HG03025 (cell line): ENCODE results near the gene KLF1.
"Not testable (repeated sequence)": the region's sequence is repeated elsewhere in the genome, so short reads cannot be mapped to it uniquely, and the experiment has no call there.

ENCODE experiments used
- ATAC-seq: cut with Tn5 transposase; IDR thresholded peaks from one replicate; pipeline ENCODE4 v1.9.1; 2021; ENCODE audit warnings: mild to moderate bottlenecking, moderate library complexity; ENCODE audit not compliant: unreplicated experiment, low FRiP score

KLF1 gene

GRCh38 chr19:12886969-12887747 is at the start of gene KLF1:
Gene KLF1, minus strand, starts transcription at chr19:12887201. Its CDS starts 61 bp downstream, at chr19:12887140.
- no peak for ATAC-seq

- no peak for ATAC-seq
These were observed 49.6 kb upstream of the KLF1 start for GRCh38 chr19:12936582-12936981.

GRCh38 chr19:12935071-12935470 is 48.1 kb upstream of the KLF1 start:
- no peak for ATAC-seq

GRCh38 chr19:12933287-12934072 is 46.5 kb upstream of the KLF1 start, which contains the start of gene FARSA:
Gene FARSA, minus strand, starts transcription at chr19:12933711. Its CDS starts 15 bp downstream, at chr19:12933696.
- no peak for ATAC-seq

- ATAC-seq = no peak
These were observed 45.6 kb upstream of the KLF1 start for GRCh38 chr19:12932392-12933286.

- no peak for ATAC-seq
These were observed 43.1 kb upstream of the KLF1 start for GRCh38 chr19:12930002-12930645.

GRCh38 chr19:12924621-12925310 is 37.8 kb upstream of the KLF1 start:
- ATAC-seq = no peak

GRCh38 chr19:12922959-12923358 is 36.0 kb upstream of the KLF1 start:
- ATAC-seq = no peak

- no peak for ATAC-seq
These were observed 34.0 kb upstream of the KLF1 start for GRCh38 chr19:12921047-12921446.

GRCh38 chr19:12918253-12918652 is 31.3 kb upstream of the KLF1 start:
- no peak for ATAC-seq

- not testable (repeated sequence) for ATAC-seq
These were observed 28.9 kb upstream of the KLF1 start for GRCh38 chr19:12915860-12916259.

- ATAC-seq = no peak
These were observed 27.1 kb upstream of the KLF1 start for GRCh38 chr19:12913851-12914690.

- no peak for ATAC-seq
These were observed 26.1 kb upstream of the KLF1 start for GRCh38 chr19:12913011-12913561.

GRCh38 chr19:12912571-12912970 is 25.6 kb upstream of the KLF1 start:
- ATAC-seq = no peak

GRCh38 chr19:12907166-12907565 is 20.2 kb upstream of the KLF1 start:
- no peak for ATAC-seq

GRCh38 chr19:12899891-12900518 is 13.0 kb upstream of the KLF1 start:
- no peak for ATAC-seq

GRCh38 chr19:12896460-12896859 is 9.5 kb upstream of the KLF1 start:
- no peak for ATAC-seq

GRCh38 chr19:12893582-12893981 is 6.6 kb upstream of the KLF1 start:
- no peak for ATAC-seq
